H9 (cell line): ENCODE results near the gene KEL. TPM values are rescaled to one million over a fixed set of nuclear protein-coding genes. Genes with fewer than 3 reads are reported as not detected.
A peak's percentile ranks its signal among the peaks of the same experiment; 100 is the strongest.

ENCODE experiments used
- DNase-seq: peaks from one replicate; pipeline ENCODE4 v3.0.0-alpha.2; 2017
- H2AFZ ChIP-seq: one replicate; pipeline ENCODE4 v1.6.1; 2013; ENCODE audit warnings: mild to moderate bottlenecking, low read length, control low read depth, moderate library complexity
- H2AK5ac ChIP-seq: 2 replicates; pipeline ENCODE4 v1.6.1; 2013; ENCODE audit warnings: low read length, control low read depth, mixed read lengths; ENCODE audit not compliant: insufficient read length
- H2BK120ac ChIP-seq: one replicate; pipeline ENCODE4 v1.6.1; 2013; ENCODE audit warnings: low read depth, mild to moderate bottlenecking, low read length, control low read depth, inconsistent platforms; ENCODE audit not compliant: poor library complexity, severe bottlenecking
- H2BK12ac ChIP-seq: 2 replicates; pipeline ENCODE4 v1.6.1; 2013; ENCODE audit warnings: low read length, control low read depth, mixed read lengths, low read depth; ENCODE audit not compliant: insufficient read length
- H2BK15ac ChIP-seq: 2 replicates; pipeline ENCODE4 v1.6.1; 2013; ENCODE audit warnings: low read depth, low read length, control low read depth
- H2BK20ac ChIP-seq: one replicate; pipeline ENCODE4 v1.6.1; 2013; ENCODE audit warnings: low read depth, mild to moderate bottlenecking, low read length, control low read depth, inconsistent platforms; ENCODE audit not compliant: poor library complexity, severe bottlenecking
- H2BK5ac ChIP-seq: 2 replicates; pipeline ENCODE4 v1.6.1; 2013; ENCODE audit warnings: low read length, control low read depth, mixed read lengths; ENCODE audit not compliant: insufficient read length
- H3K14ac ChIP-seq: 2 replicates; pipeline ENCODE4 v1.6.1; 2013; ENCODE audit warnings: low read length, control low read depth; ENCODE audit not compliant: insufficient read depth
- H3K18ac ChIP-seq: 2 replicates; pipeline ENCODE4 v1.6.1; 2013; ENCODE audit warnings: low read depth, mild to moderate bottlenecking, mixed read lengths, low read length, control low read depth; ENCODE audit not compliant: insufficient read length
- H3K23ac ChIP-seq: 2 replicates; pipeline ENCODE4 v1.6.1; 2013; ENCODE audit warnings: low read length, control low read depth, mixed read lengths, low read depth; ENCODE audit not compliant: insufficient read length
- H3K23me2 ChIP-seq: 2 replicates; pipeline ENCODE4 v1.6.1; 2013; ENCODE audit warnings: low read depth, mild to moderate bottlenecking, mixed read lengths, low read length, control low read depth; ENCODE audit not compliant: insufficient read length, poor library complexity, severe bottlenecking
- H3K27ac ChIP-seq: 2 replicates; pipeline ENCODE4 v1.5.1; 2013; ENCODE audit warnings: low read length, control low read depth, mixed read lengths, low read depth; ENCODE audit not compliant: insufficient read length
- H3K27me3 ChIP-seq: 2 replicates; pipeline ENCODE4 v1.6.1; 2013; ENCODE audit warnings: low read length, control low read depth, inconsistent platforms; ENCODE audit not compliant: insufficient read depth
- H3K4ac ChIP-seq: 2 replicates; pipeline ENCODE4 v1.6.1; 2013; ENCODE audit warnings: low read depth, mild to moderate bottlenecking, control low read depth, inconsistent platforms, low read length, moderate library complexity
- H3K4me1 ChIP-seq: 2 replicates; pipeline ENCODE4 v1.6.1; 2013; ENCODE audit warnings: low read length, control low read depth, inconsistent platforms; ENCODE audit not compliant: insufficient read depth
- H3K4me2 ChIP-seq: 2 replicates; pipeline ENCODE4 v1.6.1; 2013; ENCODE audit warnings: low read length, control low read depth, mixed read lengths; ENCODE audit not compliant: insufficient read length, insufficient read depth
- H3K56ac ChIP-seq: 2 replicates; pipeline ENCODE4 v1.6.1; 2013; ENCODE audit warnings: low read depth, mild to moderate bottlenecking, mixed read lengths, low read length, control low read depth; ENCODE audit not compliant: insufficient read length
- H3K79me1 ChIP-seq: 2 replicates; pipeline ENCODE4 v1.6.1; 2013; ENCODE audit warnings: low read depth, mild to moderate bottlenecking, moderate library complexity, low read length, control low read depth, inconsistent platforms; ENCODE audit not compliant: insufficient read depth, poor library complexity, severe bottlenecking
- H3K79me2 ChIP-seq: 2 replicates; pipeline ENCODE4 v1.6.1; 2013; ENCODE audit warnings: low read length, control low read depth, inconsistent platforms; ENCODE audit not compliant: insufficient read depth
- H3K9ac ChIP-seq: 2 replicates; pipeline ENCODE4 v1.6.1; 2013; ENCODE audit warnings: low read length, control low read depth, mixed read lengths; ENCODE audit not compliant: insufficient read length; ENCODE audit errors: extremely low read depth
- H3K9me3 ChIP-seq: one replicate; pipeline ENCODE4 v1.6.1; 2013; ENCODE audit warnings: low read depth, low read length, inconsistent platforms; ENCODE audit not compliant: control insufficient read depth
- H3T11ph ChIP-seq: one replicate; pipeline ENCODE4 v1.6.1; 2013; ENCODE audit warnings: mild to moderate bottlenecking, low read length, control low read depth, inconsistent platforms
- H4K20me1 ChIP-seq: one replicate; pipeline ENCODE4 v1.6.1; 2013; ENCODE audit not compliant: control insufficient read depth, insufficient read length, insufficient read depth
- H4K5ac ChIP-seq: 2 replicates; pipeline ENCODE4 v1.6.1; 2013; ENCODE audit warnings: low read depth, mild to moderate bottlenecking, mixed read lengths, low read length, control low read depth; ENCODE audit not compliant: insufficient read length
- H4K8ac ChIP-seq: replicated peaks from 2 replicates; pipeline ENCODE4 v1.6.1; 2013; ENCODE audit warnings: low read length, control low read depth, mixed read lengths, low read depth; ENCODE audit not compliant: insufficient read length
- H4K91ac ChIP-seq: 2 replicates; pipeline ENCODE4 v1.6.1; 2013; ENCODE audit warnings: low read depth, mild to moderate bottlenecking, moderate library complexity, mixed read lengths, low read length, control low read depth; ENCODE audit not compliant: insufficient read length
- H3K27ac Mint-ChIP-seq, 3 experiments: 2 replicates in 2 of 3; 3 replicates in 1 of 3; pipeline ENCODE4 v1.8.0; 2020 to 2021; ENCODE audit warnings: mixed read lengths in 3 of 3, mild to moderate bottlenecking in 1 of 3, moderate library complexity in 1 of 3
- H3K27me3 Mint-ChIP-seq: 2 replicates; pipeline ENCODE4 v1.8.0; 2021; ENCODE audit warnings: low read depth, mild to moderate bottlenecking, moderate library complexity, mixed read lengths
- H3K36me3 Mint-ChIP-seq, 3 experiments: 2 replicates in 2 of 3; 3 replicates in 1 of 3; pipeline ENCODE4 v1.8.0; 2020 to 2021; ENCODE audit warnings: low read depth in 3 of 3, mixed read lengths in 3 of 3; ENCODE audit not compliant: insufficient read depth in 1 of 3
- H3K4me1 Mint-ChIP-seq, 2 experiments: 2 replicates each; pipeline ENCODE4 v1.8.0; 2020; ENCODE audit warnings: mixed read lengths in 2 of 2
- H3K4me3 Mint-ChIP-seq, 2 experiments: 2 replicates in 1 of 2; 3 replicates in 1 of 2; pipeline ENCODE4 v1.8.0; 2020 to 2021; ENCODE audit warnings: mild to moderate bottlenecking in 2 of 2, mixed read lengths in 2 of 2, moderate library complexity in 1 of 2
- H3K9me3 Mint-ChIP-seq, 2 experiments: 2 replicates in 1 of 2; 3 replicates in 1 of 2; pipeline ENCODE4 v1.8.0; 2020; ENCODE audit warnings: mild to moderate bottlenecking in 2 of 2, mixed read lengths in 2 of 2, moderate library complexity in 1 of 2
- CTCF ChIP-seq: fragments of 200-600 bp; sonication (generic); conservative IDR thresholded peaks from 3 replicates; pipeline ENCODE4 v1.8.0; 2021; ENCODE audit warnings: antibody characterized with exemption, mild to moderate bottlenecking
- WGBS: extraction: QIAGEN DNeasy Blood & Tissue Kit; methylation state at CpG from one replicate; pipeline ENCODE4 v1.1.7; 2013; ENCODE audit warnings: missing lambda C conversion rate, low lambda C conversion rate, mixed read lengths; ENCODE audit not compliant: insufficient read length; ENCODE audit errors: extremely low coverage; 5-methylcytosine and 5-hydroxymethylcytosine counted together
- total RNA-seq: library from RNA; stranded (reverse); gene quantifications from 2 replicates; pipeline ENCODE4 v1.2.1, GENCODE V29; 2021

Gene KEL
- total RNA-seq, 1 experiment from 2014 or later: 1.5 TPM

DNA sequence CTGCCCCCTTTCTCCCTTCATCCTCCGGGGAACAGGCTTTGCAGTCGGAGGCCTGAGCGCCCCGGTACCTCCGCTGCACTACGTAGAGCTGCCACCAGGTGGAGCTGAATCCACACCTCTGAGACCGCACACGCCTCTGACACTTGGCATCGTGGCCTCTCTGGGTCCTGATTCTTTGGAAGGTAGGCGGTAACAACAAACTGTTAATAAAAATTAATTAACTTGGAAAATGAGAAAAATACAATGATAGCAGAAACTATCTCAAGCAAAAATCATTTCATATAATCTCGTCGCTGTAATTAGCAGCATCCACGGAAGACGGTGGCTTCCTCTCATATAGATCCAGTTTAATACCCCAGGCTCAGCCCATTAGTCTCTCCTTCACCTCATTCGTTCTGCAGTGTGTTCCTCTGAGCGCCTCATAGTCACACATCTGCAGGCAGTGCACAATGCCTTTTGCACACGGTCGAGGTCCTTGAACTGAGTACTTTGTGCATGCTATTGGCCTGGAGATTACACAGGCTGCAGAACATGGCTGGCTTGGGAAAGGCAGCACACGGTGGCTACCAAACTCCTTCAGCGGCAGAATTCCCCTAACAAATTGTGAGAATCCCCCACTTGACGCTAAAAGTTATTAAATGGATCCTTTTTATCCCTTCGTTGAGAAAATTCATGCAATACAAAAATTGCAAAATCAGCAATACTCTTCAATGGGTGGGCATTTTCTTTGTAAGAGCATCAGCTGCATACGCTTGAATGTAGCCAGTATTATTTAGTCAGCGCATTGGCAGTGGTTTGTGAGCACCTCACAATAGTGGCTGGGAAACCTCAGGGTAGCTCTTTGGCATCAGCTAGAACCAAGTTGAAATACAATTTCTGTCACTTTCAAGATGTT, 46.1 kb upstream of the KEL start:
- Mint-ChIP-seq H3K27ac (no peak overlapping the region), H3K4me3 (no peak overlapping the region), H3K36me3 (no peaks in the 10 kb centered on the region; a peak in 1 of 7 replicates), H3K27me3 (peaks cover 2% of the 10 kb centered on the region), H3K9me3 (no peaks in the 10 kb centered on the region), H3K4me1 (peaks cover 1 to 6% of the 10 kb centered on the region in 2 experiments; a peak in 2 of 4 replicates)
- H3K79me2 ChIP-seq: no peaks in the 10 kb centered on the region
- H3K27me3 ChIP-seq: no peaks in the 10 kb centered on the region
- H3T11ph ChIP-seq: no peak overlapping the region
- no peak overlapping the region for H2AK5ac ChIP-seq
- DNase-seq: peak; percentile 86
- H2AFZ ChIP-seq: no peak overlapping the region
- no peak overlapping the region for H3K4ac ChIP-seq
- no peak overlapping the region for H3K18ac ChIP-seq
- no peaks in the 10 kb centered on the region for H4K20me1 ChIP-seq
- no peak overlapping the region for H3K56ac ChIP-seq
- TF ChIP-seq CTCF: peak; percentile 96
- no peak overlapping the region for H3K14ac ChIP-seq
- H3K9ac ChIP-seq: no peak overlapping the region
- no peaks in the 10 kb centered on the region for H3K23me2 ChIP-seq
- H3K27ac ChIP-seq: no peak overlapping the region
- no peak overlapping the region for H2BK15ac ChIP-seq
- no peak overlapping the region for H4K91ac ChIP-seq
- H2BK12ac ChIP-seq: no peak overlapping the region
- H2BK20ac ChIP-seq: no peak overlapping the region
- H3K4me1 ChIP-seq: no peaks in the 10 kb centered on the region
- no CpG with 5 or more reads among the region's 24 CpGs for WGBS
- H4K5ac ChIP-seq: no peak overlapping the region
- no peak overlapping the region for H2BK120ac ChIP-seq
- no peak overlapping the region for H4K8ac ChIP-seq
- no peak overlapping the region for H2BK5ac ChIP-seq
- H3K79me1 ChIP-seq: no peaks in the 10 kb centered on the region
- no peak overlapping the region for H3K23ac ChIP-seq
- H3K4me2 ChIP-seq: no peak overlapping the region
- no peaks in the 10 kb centered on the region for H3K9me3 ChIP-seq
